SK-N-SH (cell line): Measurements from ENCODE around the gene CYP27C1. TPM values are rescaled to one million over a fixed set of nuclear protein-coding genes. Genes with fewer than 3 reads are reported as not detected.

Experiments used
- CTCF ChIA-PET: fragments of 300-600, 350-600 bp; formaldehyde crosslinking; extraction: SDS; loops from one replicate; lab custom pipeline; 2021; lab: Yijun Ruan, JAX
- POLR2A ChIA-PET: fragments of 350-600 bp; sonication (Branson Sonifier 250); formaldehyde crosslinking; extraction: SDS; loops from one replicate; lab custom pipeline; 2020; ENCODE audit warnings: antibody characterized with exemption, inconsistent platforms; lab: Yijun Ruan, JAX
- DNase-seq: peaks from one replicate; pipeline ENCODE4 v3.0.0; 2012
- H2AFZ ChIP-seq: fragments of 200-600 bp; sonication (generic); 2 replicates; pipeline ENCODE4 v1.8.1; 2016; ENCODE audit warnings: antibody characterized with exemption, mild to moderate bottlenecking, low read depth
- H3F3A ChIP-seq: fragments of 200-600 bp; sonication (generic); replicated peaks from 2 replicates; pipeline ENCODE3; 2016; ENCODE audit warnings: antibody characterized with exemption, mild to moderate bottlenecking; ENCODE audit not compliant: insufficient read depth
- H3K27ac ChIP-seq, 2 experiments: fragments of 200-500 bp in 1 of 2; fragments of 200-600 bp in 1 of 2; sonication (Bioruptor generic) in 1 of 2; sonication (generic), shearing (Covaris generic) in 1 of 2; 2 replicates each; pipeline versions ENCODE4 v1.5.1 to v1.6.1; 2014 to 2016; ENCODE audit warnings: low read depth in 2 of 2, inconsistent platforms in 1 of 2, low read length in 1 of 2, mild to moderate bottlenecking in 1 of 2, mixed read lengths in 1 of 2
- H3K27me3 ChIP-seq: fragments of 200-600 bp; sonication (generic), shearing (Covaris generic); 2 replicates; pipeline ENCODE4 v1.6.1; 2016; ENCODE audit warnings: mixed run types; ENCODE audit not compliant: insufficient read depth
- H3K36me3 ChIP-seq, 2 experiments: fragments of 200-500 bp in 1 of 2; fragments of 200-600 bp in 1 of 2; sonication (Bioruptor generic) in 1 of 2; sonication (generic) in 1 of 2; replicated peaks in 1 of 2; 2 replicates each; pipeline versions ENCODE3 to v1.5.1; 2014 to 2016; ENCODE audit warnings: low read length in 1 of 2, mild to moderate bottlenecking in 1 of 2; ENCODE audit not compliant: insufficient read depth in 2 of 2, control insufficient read depth in 1 of 2
- H3K4me1 ChIP-seq, 2 experiments: fragments of 200-500 bp in 1 of 2; fragments of 200-600 bp in 1 of 2; sonication (Bioruptor generic) in 1 of 2; sonication (generic), shearing (Covaris generic) in 1 of 2; 2 replicates each; pipeline versions ENCODE4 v1.5.1 to v1.6.1; 2014 to 2016; ENCODE audit warnings: low read depth in 1 of 2, low read length in 1 of 2, mixed run types in 1 of 2; ENCODE audit not compliant: insufficient read depth in 2 of 2, control insufficient read depth in 1 of 2
- H3K4me2 ChIP-seq: fragments of 200-600 bp; sonication (generic), shearing (Covaris generic); 2 replicates; pipeline ENCODE4 v1.6.1; 2017; ENCODE audit warnings: mixed run types
- H3K4me3 ChIP-seq, 2 experiments: fragments of 200-500 bp in 1 of 2; fragments of 200-600 bp in 1 of 2; sonication (Bioruptor generic) in 1 of 2; sonication (generic), shearing (Covaris generic) in 1 of 2; 2 replicates each; pipeline versions ENCODE4 v1.5.1 to v1.8.1; 2014 to 2016; ENCODE audit warnings: low read depth in 2 of 2, inconsistent platforms in 1 of 2, low read length in 1 of 2, mild to moderate bottlenecking in 1 of 2, mixed read lengths in 1 of 2, moderate library complexity in 1 of 2
- H3K79me2 ChIP-seq: fragments of 200-600 bp; sonication (generic); 2 replicates; pipeline ENCODE4 v1.8.1; 2017; ENCODE audit warnings: mild to moderate bottlenecking; ENCODE audit not compliant: insufficient read depth
- H3K9ac ChIP-seq: fragments of 200-600 bp; sonication (generic); 2 replicates; pipeline ENCODE4 v1.6.1; 2017; ENCODE audit warnings: mixed run types
- H3K9me2 ChIP-seq: fragments of 200-600 bp; sonication (generic); 2 replicates; pipeline ENCODE4 v1.6.1; 2017; ENCODE audit warnings: mixed run types
- H3K9me3 ChIP-seq: fragments of 200-600 bp; sonication (generic); 2 replicates; pipeline ENCODE4 v1.6.1; 2017; ENCODE audit warnings: mixed run types, mild to moderate bottlenecking, moderate library complexity
- H4K20me1 ChIP-seq: fragments of 200-600 bp; sonication (generic); 2 replicates; pipeline ENCODE4 v1.6.1; 2017; ENCODE audit warnings: mild to moderate bottlenecking, mixed run types; ENCODE audit not compliant: insufficient read depth
- EP300 ChIP-seq, 2 experiments: IDR thresholded peaks; 2 replicates each; pipeline versions ENCODE4 v1.4.0 to v1.6.1; 2012; ENCODE audit warnings: borderline replicate concordance in 1 of 2, low read depth in 1 of 2, low read length in 1 of 2
- MXI1 ChIP-seq: IDR thresholded peaks from 2 replicates; pipeline ENCODE4 v1.6.1; 2012; ENCODE audit warnings: mild to moderate bottlenecking, low read depth, low read length, improper control_type of control experiment
- TCF12 ChIP-seq: IDR thresholded peaks from 2 replicates; pipeline ENCODE4 v1.4.0; 2012
- TEAD4 ChIP-seq: IDR thresholded peaks from 2 replicates; pipeline ENCODE4 v1.4.0; 2012; ENCODE audit warnings: mild to moderate bottlenecking, borderline replicate concordance; ENCODE audit not compliant: insufficient read depth
- YY1 ChIP-seq: IDR thresholded peaks from 2 replicates; pipeline ENCODE4 v1.4.0; 2012; ENCODE audit warnings: low read depth, mild to moderate bottlenecking
- WGBS: methylation state at CpG from one replicate; pipeline ENCODE4 v1.1.6; 2017; ENCODE audit warnings: low lambda C conversion rate; 5-methylcytosine and 5-hydroxymethylcytosine counted together
- polyA plus RNA-seq, 3 experiments: library from polyadenylated mRNA; depleted of rRNA; stranded (reverse); fragments of >200 nt; gene quantifications; 2 replicates each; pipeline ENCODE4 v1.2.3, GENCODE V29; 2012
- TF ChIP-seq, protein P1 (sequence below): IDR thresholded peaks from 2 replicates; pipeline ENCODE4 v1.4.0; 2012; ENCODE audit warnings: low read depth, borderline replicate concordance
- TF ChIP-seq, protein P2 (sequence below): IDR thresholded peaks from 2 replicates; pipeline ENCODE4 v1.4.0; 2012; ENCODE audit warnings: low read depth

The CYP27C1 gene
- polyA plus RNA-seq, 1 of the 3 experiments (the other 2 are of a cell fraction) = not detected

DNA sequence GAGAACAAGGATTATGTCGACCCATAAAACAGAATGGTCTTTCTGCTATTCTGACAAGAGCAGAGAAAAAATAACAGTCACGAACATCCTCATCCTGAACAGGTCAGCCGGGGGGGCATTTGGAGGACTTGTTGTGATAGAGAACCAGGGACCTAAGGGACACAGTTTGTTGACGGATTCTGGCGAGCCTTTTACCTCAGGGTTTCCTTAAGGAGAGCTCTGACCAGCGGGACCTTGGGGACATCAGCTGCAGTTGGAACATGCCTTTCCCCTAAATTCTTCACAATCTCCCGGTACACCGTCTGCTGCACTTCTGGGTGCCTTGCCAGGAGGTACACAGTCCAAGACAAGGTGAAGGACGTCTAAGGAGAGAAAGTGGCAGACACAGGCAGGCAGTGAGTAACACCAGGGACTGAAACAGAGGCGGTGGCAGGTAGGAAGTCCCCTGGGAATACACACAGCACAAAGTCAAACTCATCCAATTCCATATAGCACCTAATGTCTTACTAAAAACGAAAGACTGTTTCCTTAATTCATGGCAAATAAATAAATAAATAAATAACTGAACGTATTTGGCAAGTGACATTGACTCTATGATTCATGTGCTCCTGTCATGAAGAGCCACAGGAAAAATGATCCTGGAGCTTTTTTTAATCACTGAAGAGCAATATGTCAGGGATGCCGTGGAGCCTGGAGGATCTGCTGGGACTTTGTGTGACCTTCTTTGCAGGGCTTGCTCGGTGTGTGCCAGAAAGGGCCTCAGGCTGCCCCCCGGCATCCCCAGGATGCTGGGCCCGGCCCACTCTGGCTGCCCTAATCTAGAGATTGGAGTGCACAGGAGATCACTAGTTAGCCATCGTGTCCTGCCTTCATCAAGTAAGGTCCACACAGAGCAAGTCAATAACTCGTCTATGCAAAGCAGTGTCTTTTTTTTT, 24.7 kb downstream of the CYP27C1 start:
- CTCF ChIA-PET = interaction anchor here (1.2 kb wide), 1 partner anchor 13 kb away, joined by 3 read pairs; no protein-coding TSS in a partner anchor

DNA sequence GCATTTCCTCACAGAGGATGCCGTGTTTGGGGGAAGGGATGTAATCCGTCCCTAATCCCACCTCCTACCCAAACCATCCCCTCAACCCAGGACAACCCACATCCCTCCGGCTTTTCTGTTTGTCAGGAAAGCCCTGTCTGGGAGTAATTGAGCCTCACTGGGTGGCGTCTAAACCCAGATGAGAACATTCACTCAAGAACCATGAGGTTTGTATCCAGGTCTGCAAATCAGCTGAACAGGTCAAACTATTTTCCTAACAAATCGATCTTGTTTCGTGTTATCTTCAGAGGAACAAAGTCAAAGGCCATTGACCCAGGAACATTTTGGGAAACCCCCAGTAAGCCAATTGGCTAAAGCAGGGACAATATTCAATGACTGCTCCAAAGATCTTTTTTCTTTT, 25.7 kb downstream of the CYP27C1 start:
- POLR2A ChIA-PET = no interaction called here
- CTCF ChIA-PET = interaction anchor here (0.6 to 1.0 kb wide), 2 partner anchors 120 to 284 kb away, joined by 3 to 4 read pairs; no protein-coding TSS in a partner anchor
- 82% methylated on average over 6 of the region's 6 CpGs for WGBS

More for the DNA sequence above, 24.7 kb downstream of the CYP27C1 start:
- TF ChIP-seq, protein P1, sequence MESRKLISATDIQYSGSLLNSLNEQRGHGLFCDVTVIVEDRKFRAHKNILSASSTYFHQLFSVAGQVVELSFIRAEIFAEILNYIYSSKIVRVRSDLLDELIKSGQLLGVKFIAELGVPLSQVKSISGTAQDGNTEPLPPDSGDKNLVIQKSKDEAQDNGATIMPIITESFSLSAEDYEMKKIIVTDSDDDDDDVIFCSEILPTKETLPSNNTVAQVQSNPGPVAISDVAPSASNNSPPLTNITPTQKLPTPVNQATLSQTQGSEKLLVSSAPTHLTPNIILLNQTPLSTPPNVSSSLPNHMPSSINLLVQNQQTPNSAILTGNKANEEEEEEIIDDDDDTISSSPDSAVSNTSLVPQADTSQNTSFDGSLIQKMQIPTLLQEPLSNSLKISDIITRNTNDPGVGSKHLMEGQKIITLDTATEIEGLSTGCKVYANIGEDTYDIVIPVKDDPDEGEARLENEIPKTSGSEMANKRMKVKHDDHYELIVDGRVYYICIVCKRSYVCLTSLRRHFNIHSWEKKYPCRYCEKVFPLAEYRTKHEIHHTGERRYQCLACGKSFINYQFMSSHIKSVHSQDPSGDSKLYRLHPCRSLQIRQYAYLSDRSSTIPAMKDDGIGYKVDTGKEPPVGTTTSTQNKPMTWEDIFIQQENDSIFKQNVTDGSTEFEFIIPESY = no peak
- TF ChIP-seq EP300 (IDR thresholded peaks at IDR 0.05; ENCODE audit: borderline replicate concordance in 1 of 2, low read depth in 1 of 2, low read length in 1 of 2) = no peak
- TF ChIP-seq MXI1 = no peak
- TF ChIP-seq TCF12 = no peak
- no peak for TF ChIP-seq TEAD4
- no peak for TF ChIP-seq YY1
- Histone ChIP-seq H3K4me1 (no peaks in the 10 kb centered on the region; a peak in 1 of 4 replicates), H3K79me2 (no peaks in the 10 kb centered on the region), H3K9me3 (no peaks in the 10 kb centered on the region), H3K36me3 (no peaks in the 10 kb centered on the region), H3K9ac (no peak overlapping the region), H3F3A (no peaks in the 10 kb centered on the region), H3K27me3 (no peaks in the 10 kb centered on the region; the same call in 1 of the 2 replicates), H4K20me1 (no peaks in the 10 kb centered on the region), H3K27ac (no peak overlapping the region), H3K9me2 (no peaks in the 10 kb centered on the region), H3K4me2 (no peak overlapping the region), H3K4me3 (no peak overlapping the region), H2AFZ (no peak overlapping the region)
- DNase-seq = no peak
- WGBS = 69% methylated on average over 15 of the region's 18 CpGs
- POLR2A ChIA-PET = no interaction called here

DNA sequence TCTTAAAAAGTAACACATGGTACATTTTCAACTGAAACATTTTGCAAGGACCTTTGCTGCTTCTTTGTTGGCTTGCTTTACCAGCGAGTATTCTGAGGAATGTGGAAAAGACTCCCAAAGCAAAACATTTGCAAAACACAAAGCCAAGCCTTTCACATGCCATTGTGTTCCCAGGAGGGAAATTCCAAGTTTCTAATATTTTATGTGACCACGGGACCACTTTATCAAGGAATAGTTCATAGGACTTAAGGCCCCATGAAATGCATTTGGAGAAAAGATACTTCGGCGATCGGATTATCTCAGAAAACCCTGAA, 26.2 kb downstream of the CYP27C1 start:
- CTCF ChIA-PET = interaction anchor here (0.6 to 1.0 kb wide), 2 partner anchors 120 to 285 kb away, joined by 3 to 4 read pairs; no protein-coding TSS in a partner anchor
- no peak for DNase-seq
- H3K9ac ChIP-seq = no peak overlapping the region
- H3K79me2 ChIP-seq = no peaks in the 10 kb centered on the region
- H3K9me2 ChIP-seq = no peaks in the 10 kb centered on the region
- POLR2A ChIA-PET = no interaction called here
- no peaks in the 10 kb centered on the region for H3K27me3 ChIP-seq
- no peak overlapping the region for H3K27ac ChIP-seq
- 67% methylated on average over 5 of the region's 5 CpGs for WGBS
- no peaks in the 10 kb centered on the region for H3F3A ChIP-seq
- TF ChIP-seq, protein P1 = no peak
- TF ChIP-seq, protein P2, sequence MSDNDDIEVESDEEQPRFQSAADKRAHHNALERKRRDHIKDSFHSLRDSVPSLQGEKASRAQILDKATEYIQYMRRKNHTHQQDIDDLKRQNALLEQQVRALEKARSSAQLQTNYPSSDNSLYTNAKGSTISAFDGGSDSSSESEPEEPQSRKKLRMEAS = no peak
- H3K36me3 ChIP-seq = no peaks in the 10 kb centered on the region
- no peaks in the 10 kb centered on the region for H3K9me3 ChIP-seq
- H3K4me2 ChIP-seq = no peak overlapping the region
- H3K4me3 ChIP-seq = no peak overlapping the region
- no peak overlapping the region for H2AFZ ChIP-seq
- no peaks in the 10 kb centered on the region; a peak in 1 of 4 replicates for H3K4me1 ChIP-seq
- H4K20me1 ChIP-seq = no peaks in the 10 kb centered on the region

More for the DNA sequence above, 25.7 kb downstream of the CYP27C1 start:
- no peaks in the 10 kb centered on the region for H4K20me1 ChIP-seq
- H3K4me1 ChIP-seq = no peaks in the 10 kb centered on the region; a peak in 1 of 4 replicates
- no peaks in the 10 kb centered on the region for H3F3A ChIP-seq
- DNase-seq = no peak
- H3K9me2 ChIP-seq = no peaks in the 10 kb centered on the region
- H3K27ac ChIP-seq = no peak overlapping the region
- H3K36me3 ChIP-seq = no peaks in the 10 kb centered on the region
- H3K27me3 ChIP-seq = no peaks in the 10 kb centered on the region
- H3K79me2 ChIP-seq = no peaks in the 10 kb centered on the region
- no peak overlapping the region for H3K9ac ChIP-seq
- TF ChIP-seq TEAD4 = no peak
- no peak for TF ChIP-seq YY1
- TF ChIP-seq, all 33 proteins: peak for 0
- Histone ChIP-seq H3K9me3 (no peaks in the 10 kb centered on the region), H2AFZ (no peak overlapping the region), H3K4me2 (no peak overlapping the region), H3K4me3 (no peak overlapping the region)
